H54 (cell line): Measurements from ENCODE around the gene NAA16.

Source experiments
- DNase-seq: peaks from one replicate; pipeline ENCODE4 v3.0.0; 2011; ENCODE audit warnings: low spot score, mixed read lengths; ENCODE audit not compliant: insufficient read length
- FAIRE-seq: peaks from 3 replicates; lab custom pipeline; 2011; peaks lifted over from hg19 to GRCh38; lab: Jason Lieb, UNC
- POLR2A ChIP-seq: IDR thresholded peaks from 2 replicates; pipeline ENCODE4 v1.6.1; 2011; ENCODE audit warnings: low read depth, mild to moderate bottlenecking, low read length

NAA16 gene

GRCh38 chr13:41291246-41291645 lies 19.8 kb upstream of the NAA16 start:
- DNase-seq (no peak), FAIRE-seq (no peak)
- TF ChIP-seq POLR2A = no peak

- DNase-seq (no peak), FAIRE-seq (no peak)
- no peak for TF ChIP-seq POLR2A
Measured at GRCh38 chr13:41293272-41293671, 17.8 kb upstream of the NAA16 start.

- DNase-seq = no peak
- no peak for FAIRE-seq
- TF ChIP-seq POLR2A = no peak
Measured at GRCh38 chr13:41294914-41295313, 16.2 kb upstream of the NAA16 start.

- TF ChIP-seq POLR2A = no peak
- FAIRE-seq = no peak
- DNase-seq = no peak
Measured at GRCh38 chr13:41295973-41296372, 15.1 kb upstream of the NAA16 start.

GRCh38 chr13:41296879-41297646 lies 14.0 kb upstream of the NAA16 start:
- no peak for TF ChIP-seq POLR2A
- FAIRE-seq (no peak), DNase-seq (no peak)

GRCh38 chr13:41299316-41300094 lies 11.6 kb upstream of the NAA16 start:
- no peak for FAIRE-seq

GRCh38 chr13:41302743-41303142 lies 8.3 kb upstream of the NAA16 start:
- FAIRE-seq (no peak), DNase-seq (no peak)
- TF ChIP-seq POLR2A = no peak

More at GRCh38 chr13:41299316-41300094, 11.6 kb upstream of the NAA16 start:
- DNase-seq = no peak
- TF ChIP-seq POLR2A = no peak

- DNase-seq (no peak), FAIRE-seq (no peak)
- no peak for TF ChIP-seq POLR2A
Measured at GRCh38 chr13:41304551-41304950, 6.5 kb upstream of the NAA16 start.

- DNase-seq (no peak), FAIRE-seq (no peak)
- TF ChIP-seq POLR2A = no peak
Measured at GRCh38 chr13:41306271-41307145, 4.6 kb upstream of the NAA16 start.

GRCh38 chr13:41307884-41308640 lies 3.0 kb upstream of the NAA16 start:
- no peak for DNase-seq
- no peak for TF ChIP-seq POLR2A
- no peak for FAIRE-seq

GRCh38 chr13:41311406-41312175 lies 524 bp downstream of the NAA16 start:
- no peak for TF ChIP-seq POLR2A
- FAIRE-seq (no peak), DNase-seq (no peak)

- FAIRE-seq = no peak
Measured at GRCh38 chr13:41312176-41312500, 1.1 kb downstream of the NAA16 start.

More at GRCh38 chr13:41312176-41312500, 1.1 kb downstream of the NAA16 start:
- no peak for TF ChIP-seq POLR2A
- no peak for DNase-seq
